Fibroblast of skin of left biceps (primary cell): ENCODE data around the gene PDZD8.

Experiments used
- DNase-seq, 2 experiments: peaks; one replicate each; pipeline ENCODE4 v3.0.0-alpha.2; 2013; ENCODE audit warnings: low read depth in 2 of 2

Gene PDZD8, protein sequence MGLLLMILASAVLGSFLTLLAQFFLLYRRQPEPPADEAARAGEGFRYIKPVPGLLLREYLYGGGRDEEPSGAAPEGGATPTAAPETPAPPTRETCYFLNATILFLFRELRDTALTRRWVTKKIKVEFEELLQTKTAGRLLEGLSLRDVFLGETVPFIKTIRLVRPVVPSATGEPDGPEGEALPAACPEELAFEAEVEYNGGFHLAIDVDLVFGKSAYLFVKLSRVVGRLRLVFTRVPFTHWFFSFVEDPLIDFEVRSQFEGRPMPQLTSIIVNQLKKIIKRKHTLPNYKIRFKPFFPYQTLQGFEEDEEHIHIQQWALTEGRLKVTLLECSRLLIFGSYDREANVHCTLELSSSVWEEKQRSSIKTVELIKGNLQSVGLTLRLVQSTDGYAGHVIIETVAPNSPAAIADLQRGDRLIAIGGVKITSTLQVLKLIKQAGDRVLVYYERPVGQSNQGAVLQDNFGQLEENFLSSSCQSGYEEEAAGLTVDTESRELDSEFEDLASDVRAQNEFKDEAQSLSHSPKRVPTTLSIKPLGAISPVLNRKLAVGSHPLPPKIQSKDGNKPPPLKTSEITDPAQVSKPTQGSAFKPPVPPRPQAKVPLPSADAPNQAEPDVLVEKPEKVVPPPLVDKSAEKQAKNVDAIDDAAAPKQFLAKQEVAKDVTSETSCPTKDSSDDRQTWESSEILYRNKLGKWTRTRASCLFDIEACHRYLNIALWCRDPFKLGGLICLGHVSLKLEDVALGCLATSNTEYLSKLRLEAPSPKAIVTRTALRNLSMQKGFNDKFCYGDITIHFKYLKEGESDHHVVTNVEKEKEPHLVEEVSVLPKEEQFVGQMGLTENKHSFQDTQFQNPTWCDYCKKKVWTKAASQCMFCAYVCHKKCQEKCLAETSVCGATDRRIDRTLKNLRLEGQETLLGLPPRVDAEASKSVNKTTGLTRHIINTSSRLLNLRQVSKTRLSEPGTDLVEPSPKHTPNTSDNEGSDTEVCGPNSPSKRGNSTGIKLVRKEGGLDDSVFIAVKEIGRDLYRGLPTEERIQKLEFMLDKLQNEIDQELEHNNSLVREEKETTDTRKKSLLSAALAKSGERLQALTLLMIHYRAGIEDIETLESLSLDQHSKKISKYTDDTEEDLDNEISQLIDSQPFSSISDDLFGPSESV

DNA sequence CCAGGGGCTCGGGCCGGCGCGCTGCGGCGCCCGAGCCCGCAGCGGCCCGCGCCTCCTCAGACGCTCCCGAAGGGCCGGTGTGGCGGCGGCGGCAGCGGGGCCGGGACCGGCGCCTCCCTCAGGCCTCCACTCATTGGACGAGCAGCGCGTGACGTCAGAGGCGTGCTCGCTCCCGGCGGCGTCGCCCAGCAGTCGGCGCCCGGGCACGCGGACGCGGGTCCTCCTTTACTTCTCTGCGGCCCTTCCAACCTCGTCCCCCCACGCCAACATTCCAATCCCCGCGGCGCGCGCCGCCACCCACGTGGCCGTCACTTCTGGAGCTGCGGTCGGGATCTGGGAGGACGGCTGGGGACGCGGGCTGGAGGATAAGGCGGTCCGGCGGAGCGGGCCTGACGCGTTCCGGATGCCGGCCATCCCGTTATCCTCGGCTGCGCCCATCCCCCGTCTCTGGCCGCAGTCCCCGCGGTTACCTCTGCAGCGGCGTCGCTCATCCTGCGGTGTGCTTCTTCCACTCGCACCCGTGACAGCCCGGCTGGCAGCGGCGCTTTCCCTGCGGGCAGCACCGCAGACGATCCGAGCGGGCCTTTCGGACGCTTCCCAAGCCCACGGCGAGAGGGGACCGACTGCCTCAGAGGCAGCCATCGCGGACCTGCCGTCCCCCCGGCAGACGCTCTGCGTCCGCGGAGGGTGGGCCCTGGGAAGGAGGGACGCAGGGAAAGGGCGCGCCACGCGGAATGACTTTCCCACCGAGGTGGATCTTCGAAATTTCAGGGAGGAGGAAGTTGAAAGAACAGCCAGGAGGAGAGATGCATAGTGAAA is at the start of gene PDZD8:
Gene PDZD8, minus strand, starts transcription at position 81 of the 819 bp plus-strand sequence. CDS start 213 bp downstream, outside the sequence.
- DNase-seq, result peak; percentile 81 to 83

DNA sequence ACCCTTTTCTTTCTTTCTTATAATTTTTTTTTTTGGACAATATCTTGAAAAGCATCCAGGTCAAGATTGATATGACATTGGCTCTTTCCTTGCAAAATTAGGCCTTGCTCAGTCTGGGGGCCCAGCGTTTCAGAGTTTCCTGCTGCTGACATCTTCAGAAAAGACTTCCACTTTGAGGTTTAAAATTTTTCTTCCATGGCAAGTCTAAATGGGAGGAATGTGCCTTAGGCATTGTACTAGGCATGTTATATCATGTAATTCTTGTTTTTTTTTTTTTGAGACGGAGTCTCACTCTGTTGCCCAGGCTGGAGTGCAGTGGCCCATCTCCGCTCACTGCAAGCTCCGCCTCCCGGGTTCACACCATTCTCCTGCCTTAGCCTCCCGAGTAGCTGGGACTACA is 48.9 kb upstream of the PDZD8 start:
- no peak for DNase-seq

DNA sequence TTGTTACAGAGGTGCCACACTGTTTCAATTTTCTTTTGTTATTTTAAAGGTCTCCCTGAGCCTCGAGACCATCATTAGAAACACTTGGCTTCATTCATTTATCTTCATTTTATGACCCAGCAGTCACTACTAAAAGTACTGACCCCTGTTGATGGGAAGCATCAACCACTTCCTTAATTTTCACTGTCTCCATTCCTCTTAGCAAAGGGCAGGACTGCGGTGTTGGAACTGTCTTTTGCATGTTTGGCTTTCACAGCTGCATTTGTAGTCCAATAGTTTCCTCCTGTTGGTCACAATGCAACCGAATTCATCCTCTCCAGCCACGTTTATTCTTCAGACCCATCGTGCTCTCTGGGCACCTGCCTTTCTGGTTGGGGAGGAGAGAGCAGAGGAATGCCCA is 46.7 kb upstream of the PDZD8 start:
- no peak for DNase-seq

DNA sequence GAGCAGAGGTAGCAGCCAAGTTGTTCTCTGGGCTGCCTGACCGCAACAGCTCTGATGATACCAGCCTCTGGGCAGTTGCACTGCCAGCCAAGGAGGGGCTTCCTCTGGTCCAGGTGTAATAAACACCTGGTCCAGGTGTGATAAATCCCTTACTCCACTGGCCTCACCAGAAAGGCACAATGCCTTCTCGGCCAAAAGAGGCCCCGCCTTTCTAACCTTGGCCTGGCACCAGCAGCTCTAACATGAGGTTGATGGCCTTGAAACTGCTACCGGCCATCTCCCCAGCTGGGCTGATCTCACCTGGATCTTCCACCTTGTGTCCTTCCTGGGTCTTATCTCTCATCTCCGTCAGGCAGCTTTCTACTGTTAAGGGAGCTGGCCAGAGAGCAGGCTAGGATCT is 45.5 kb upstream of the PDZD8 start:
- DNase-seq, result no peak

DNA sequence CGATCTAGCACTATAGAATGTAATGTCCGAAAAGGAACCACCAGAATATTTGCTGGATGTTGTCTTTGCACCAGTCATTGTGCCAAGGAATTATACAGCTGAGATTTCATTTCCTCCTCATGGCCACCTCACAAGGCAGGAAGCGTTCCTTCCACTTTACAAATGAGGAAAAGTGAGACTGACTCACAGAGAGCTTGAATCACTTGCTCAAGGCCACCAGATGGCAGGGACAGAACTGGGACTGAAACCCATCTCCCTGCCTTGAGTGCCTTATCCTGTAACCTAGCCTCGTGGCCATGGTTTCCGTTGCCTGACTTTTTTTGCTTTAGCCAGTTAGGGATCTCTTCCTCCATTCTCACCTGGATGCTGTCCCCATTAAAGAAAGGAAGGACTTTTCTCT is 44.7 kb upstream of the PDZD8 start:
- DNase-seq, result no peak

DNA sequence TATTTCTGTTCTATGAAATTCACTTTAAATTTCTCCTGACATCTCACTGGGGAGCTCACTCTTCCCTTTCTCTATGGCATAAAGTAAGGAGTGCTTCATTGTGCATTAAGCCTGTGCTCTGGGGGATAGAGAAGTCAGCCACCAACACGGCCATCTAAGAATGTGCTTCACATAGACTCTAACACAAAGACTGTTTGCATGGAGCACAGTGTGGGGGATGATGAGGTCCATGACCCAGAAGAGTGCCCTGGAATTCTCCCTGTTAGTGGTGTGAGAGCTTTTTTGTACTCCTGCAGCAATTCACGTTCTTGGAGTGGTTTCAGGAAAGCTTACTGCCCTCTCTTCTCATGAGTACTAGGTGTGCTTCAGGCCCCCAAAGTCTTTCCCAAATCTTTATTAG is 43.9 kb upstream of the PDZD8 start:
- no peak for DNase-seq

DNA sequence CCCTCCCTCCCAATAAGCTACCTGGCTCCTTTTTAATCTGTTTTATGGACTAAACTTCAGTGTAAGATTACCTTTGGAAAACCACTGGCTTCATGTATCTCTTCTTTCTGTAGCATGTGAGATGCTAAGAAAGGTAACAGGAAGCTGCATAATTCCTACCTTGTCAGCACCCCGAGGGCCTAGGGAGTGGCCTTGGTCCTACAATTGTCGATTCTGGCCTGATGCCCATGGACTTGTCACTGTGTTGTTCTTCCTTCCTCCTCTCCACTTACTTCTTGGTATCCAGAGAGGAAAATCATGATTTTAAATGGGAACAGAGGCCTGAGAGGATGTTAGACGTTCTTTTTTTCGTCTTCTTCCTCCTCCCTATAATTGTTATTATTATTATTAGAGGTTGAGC is 42.9 kb upstream of the PDZD8 start:
- no peak for DNase-seq

DNA sequence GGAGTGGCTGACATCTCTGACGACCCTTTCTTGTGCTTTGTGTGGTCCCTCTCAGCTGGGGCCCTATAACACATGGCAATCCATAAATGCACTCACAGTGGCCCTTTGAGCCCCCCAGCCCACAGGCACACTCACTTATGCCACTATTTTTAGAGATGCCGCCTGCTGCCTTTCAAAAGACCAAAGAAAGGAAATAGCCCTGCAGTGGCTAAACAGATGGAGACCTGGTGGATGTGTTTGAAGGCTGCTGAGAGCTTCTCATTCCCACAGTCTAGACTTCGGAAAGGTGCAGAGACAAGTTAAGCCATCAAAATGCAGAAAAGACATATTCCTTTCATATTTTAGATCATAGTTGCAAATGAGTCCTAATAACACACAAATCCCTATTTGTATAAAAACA is 42.0 kb upstream of the PDZD8 start:
- DNase-seq, result no peak

DNA sequence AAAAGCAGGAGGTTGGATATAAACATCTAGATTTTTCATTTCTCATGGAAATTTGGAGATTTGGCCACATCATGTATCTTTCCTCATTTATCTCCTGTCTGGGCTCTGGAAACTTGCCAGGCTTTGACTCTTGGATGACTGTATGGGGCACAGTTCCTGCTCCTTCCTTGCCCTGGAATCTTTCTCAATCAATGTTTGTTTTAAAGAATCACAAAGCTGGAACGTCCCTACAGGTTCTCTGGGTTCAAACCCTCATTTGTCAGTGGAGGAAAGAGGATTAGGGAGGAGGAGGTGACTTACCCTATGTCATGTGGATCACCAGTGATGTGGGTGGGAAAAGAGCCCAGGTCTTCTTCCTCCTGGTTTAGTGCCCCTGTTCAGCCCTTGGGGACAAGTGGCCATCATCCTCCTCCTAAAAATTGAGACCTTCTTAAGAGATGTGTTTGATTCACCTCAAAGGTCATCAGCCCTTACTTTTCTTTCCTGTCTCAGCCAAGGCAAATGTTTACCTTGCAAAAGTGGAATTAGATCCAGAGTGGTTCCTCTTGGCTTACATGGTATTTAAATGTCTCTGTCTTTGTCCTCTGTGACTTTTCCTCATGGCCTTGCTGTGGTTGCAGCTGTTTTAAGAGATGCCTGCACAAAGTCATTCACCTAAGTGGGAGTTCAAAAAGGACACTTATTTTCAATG is 38.8 kb upstream of the PDZD8 start:
- no peak for DNase-seq

DNA sequence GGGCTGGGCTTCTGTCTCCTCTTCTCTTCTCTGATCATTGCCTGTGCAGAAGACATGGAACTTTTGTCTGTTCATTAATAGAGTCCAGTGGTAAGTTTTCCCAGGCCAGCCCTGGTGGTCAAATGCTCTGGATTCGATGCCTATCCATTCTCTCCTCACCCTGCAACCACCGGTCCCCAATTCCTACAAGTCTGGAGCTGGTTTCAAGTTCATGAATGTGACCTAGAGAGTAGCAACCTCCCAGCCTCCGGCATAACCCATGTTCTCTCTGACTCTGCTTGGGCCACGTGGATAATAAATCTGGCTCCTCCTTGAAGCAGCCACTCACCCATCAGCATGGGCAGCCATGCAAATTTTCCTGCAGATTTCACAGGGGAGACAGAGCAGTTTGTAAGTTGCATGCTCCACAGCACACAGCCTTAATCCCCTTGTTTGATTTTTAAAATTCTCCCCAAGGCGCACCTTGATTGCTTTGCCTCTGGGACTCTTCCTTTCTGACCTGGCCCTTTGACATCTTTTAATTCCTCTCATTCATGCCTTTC is 37.3 kb upstream of the PDZD8 start:
- no peak for DNase-seq

DNA sequence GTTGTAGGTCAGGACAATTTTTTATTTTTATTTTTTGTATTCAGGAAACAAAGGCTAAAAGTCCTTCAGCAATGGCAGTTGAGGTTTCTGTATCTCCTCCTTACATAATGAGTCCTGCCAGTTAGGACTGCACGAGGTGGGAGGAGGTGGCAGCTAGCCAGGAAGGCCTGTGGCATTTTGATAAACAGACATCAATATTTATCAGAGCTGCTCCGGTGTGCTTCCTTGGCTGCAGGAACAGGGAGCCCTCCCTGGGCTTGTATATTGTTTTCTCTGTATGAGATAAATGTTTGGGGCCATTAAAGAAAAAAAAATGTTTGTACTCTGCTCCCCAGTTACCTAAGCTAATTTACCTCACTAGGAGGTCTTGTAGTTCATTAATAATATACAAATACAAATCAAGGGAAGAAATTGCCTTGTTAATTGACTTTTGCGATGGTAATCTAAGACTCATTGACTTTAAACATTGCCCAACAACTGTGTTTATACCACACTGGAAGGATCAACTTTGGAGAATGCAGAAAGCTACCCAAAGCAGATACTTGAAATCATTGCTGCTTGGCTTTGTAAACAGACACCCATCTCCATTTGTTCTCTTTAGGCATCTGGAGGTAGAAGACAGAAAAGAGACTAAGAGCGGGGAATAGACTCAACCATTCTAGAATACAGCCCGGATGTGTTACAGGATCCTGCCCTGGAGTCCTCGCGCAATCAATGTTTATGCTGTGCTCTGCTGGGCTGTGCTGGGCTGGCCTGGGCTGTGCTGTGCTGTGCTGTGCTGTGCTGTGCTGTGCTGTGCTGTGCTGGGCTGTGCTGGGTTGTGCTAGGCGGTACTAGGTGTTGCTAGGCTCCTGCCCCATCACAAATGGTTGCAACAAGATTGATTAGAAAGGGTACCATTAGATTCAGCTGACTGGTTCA is 36.5 kb upstream of the PDZD8 start:
- DNase-seq, result no peak

DNA sequence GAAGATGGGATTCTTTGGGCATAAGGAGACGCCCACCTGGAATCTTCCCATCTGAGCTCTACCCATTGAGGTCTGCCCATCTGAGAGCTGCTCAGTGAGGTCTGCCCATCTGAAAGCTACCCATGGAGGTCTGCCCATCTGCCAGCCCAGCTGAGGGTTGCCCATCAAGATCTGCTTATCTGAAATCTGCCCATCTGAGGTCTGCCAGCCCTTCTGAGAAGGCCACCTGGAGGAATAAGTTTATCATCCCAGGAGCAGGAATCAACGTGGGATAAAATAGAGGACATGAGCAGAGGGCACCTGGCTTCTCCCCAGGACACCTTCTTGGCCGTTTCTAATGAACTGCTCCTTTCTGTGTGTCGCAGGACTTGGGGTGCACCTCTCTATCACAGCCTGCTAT is 35.3 kb upstream of the PDZD8 start:
- DNase-seq, result no peak

DNA sequence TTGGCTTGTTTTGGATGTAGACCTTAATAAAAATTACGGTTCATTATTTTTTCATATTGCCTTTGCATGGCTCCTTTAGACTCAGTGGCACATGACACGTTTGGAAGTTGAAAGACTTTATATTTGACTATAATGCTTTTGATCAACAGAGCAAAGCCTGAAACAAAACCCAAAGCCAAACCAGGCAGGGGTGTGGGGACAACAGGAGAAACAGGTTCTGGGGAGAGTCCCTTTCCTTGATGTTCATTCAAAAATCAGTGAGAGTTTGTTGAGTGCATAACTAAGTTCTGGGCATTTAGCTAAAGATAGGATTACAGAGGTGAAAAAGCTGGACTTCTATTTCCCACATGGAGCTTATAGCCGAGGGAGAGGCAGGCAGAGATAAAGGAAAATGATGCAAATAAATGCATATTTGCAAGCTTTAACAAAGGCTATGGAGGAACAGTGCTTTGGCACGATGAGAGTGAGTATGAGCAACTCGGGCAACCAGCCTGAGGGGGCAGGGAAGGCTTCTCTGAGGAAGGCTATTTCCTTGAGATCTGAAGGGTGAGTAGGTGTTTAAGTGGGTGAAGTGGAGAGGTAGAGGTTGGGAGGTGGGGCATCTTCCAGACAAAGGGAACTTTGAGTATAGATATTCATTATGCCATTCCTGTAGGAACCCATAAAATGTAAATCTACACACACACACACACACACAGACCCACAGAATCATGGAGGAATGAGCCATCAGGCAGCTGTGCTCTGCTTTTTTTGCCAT is 34.5 kb upstream of the PDZD8 start:
- DNase-seq, result no peak

DNA sequence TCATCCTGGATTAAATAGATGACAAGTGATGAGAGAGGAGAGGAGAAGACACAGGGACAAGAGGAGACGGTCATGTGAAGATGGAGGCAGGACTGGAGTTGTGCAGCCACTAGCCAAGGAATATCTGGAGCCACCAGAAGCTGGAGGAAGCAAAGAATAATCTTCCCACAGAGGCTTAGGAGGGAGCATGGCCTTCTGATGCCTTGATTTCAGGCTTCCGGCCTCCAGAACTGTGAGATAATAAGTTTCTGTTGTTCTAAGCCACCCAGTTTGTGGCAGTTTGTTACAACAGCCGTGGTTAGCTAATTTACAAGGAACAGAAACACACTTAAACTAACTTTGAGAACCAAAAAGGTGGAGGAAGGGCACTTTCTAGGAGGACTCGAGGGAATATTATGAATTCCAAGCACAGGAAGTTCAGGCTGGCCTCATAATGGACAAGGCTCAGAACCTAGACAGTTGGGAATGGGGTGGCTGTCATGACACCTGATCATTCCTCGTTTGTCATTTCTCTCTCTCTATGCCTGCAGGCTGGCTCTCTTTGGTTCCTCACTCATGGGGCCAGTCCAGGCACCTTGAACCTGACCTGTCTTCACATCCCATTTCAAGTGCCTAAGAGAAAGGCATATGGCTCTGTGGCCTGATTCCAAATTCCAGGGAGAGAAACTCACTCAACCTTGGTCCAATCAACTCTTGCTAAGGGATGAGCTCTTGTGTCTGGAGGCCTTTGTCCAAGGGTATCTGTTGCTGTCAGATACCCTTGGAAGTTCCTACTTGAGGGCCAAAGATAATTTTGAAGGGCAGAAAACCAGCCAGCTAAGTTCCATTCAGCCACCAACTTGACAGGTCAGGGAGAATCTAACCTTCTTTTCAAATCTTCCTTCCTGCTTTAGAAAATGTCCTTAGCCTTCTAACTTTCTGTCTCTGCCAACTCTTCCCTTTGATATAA is 33.5 kb upstream of the PDZD8 start:
- DNase-seq, result no peak

DNA sequence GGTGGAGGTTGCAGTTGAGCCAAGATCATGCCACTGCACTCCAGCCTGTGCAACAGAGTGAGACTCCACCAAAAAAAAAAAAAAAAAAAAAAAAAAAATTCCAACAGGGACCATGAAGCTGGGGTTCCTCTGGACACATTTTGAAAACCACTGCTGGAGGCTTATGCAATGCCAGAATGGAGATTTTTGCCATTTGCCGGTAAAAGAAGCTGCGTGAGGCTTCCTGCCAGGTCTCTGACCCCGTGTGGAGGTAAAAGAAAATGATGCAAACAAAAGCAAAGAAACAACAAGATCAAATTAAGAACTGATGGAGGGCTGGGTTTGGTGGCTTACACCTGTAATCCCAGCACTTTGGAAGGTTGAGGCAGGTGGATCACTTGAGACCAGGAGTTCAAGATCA is 30.5 kb upstream of the PDZD8 start:
- DNase-seq, result no peak

DNA sequence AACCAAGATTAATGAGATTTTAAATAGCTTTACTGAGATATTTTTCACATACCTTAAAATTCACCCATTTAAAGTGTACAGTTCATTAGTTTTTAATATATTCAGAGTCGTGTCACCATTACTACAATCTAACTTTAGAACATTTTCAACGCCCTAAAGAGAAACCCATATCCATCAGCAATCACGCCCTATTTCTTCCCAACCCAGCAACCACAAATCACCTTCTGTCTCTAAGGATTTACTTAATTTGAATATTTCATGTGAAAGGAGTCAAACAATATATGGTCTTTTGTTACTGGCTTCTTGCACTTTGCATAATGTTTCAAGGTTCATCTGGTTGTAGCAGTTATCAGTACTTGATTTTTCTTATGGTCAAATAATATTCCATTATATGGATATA is 25.1 kb upstream of the PDZD8 start:
- no peak for DNase-seq

DNA sequence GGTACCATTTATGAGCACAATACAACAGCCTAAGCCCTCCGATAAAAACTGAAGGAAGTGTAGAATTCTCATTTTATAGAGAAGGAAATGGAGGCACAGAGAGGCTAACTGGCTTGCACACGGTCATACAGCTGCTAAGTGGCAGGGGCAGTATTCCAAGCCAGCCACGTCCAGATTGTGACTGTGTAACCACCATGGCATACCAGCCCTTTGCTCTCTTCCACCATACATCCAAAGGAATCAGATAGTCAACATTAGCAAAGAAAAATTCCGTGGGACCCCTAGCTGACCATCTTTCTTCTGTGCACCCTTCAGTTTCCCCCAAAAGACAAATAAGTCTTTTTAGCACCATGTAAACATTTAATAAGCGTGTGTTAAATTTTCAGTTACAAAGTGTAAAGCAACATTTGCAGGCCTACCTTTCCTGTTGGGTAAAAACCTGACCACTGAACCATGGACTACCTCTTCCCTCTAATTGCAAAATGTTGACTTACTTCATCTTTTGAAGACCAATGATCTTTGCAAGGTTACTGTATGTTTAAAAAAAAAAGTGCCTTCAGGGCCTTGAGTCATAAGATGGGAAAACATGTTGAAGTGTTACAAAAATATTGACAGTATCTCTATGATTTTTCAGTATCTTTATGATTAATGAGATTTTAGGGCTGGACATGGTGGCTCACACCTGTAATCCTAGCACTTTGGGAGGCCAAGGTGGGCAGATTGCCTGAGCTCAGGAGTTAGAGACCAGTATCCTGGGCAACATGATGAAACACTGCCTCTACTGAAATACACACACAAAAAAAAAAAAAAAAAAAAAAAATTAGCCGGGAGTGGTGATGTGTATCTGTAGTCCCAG is 24.3 kb upstream of the PDZD8 start:
- DNase-seq, result no peak
